Fibroblast of skin of right biceps (primary cell): ENCODE results near the gene RMI2.

Experiments used
- DNase-seq: peaks from one replicate; pipeline ENCODE4 v3.0.0-alpha.2; 2013

RMI2 gene

GRCh38 chr16:11310634-11310977, 34.7 kb upstream of the RMI2 start:
- no peak for DNase-seq

GRCh38 chr16:11310997-11311561, 34.2 kb upstream of the RMI2 start:
- no peak for DNase-seq

DNA sequence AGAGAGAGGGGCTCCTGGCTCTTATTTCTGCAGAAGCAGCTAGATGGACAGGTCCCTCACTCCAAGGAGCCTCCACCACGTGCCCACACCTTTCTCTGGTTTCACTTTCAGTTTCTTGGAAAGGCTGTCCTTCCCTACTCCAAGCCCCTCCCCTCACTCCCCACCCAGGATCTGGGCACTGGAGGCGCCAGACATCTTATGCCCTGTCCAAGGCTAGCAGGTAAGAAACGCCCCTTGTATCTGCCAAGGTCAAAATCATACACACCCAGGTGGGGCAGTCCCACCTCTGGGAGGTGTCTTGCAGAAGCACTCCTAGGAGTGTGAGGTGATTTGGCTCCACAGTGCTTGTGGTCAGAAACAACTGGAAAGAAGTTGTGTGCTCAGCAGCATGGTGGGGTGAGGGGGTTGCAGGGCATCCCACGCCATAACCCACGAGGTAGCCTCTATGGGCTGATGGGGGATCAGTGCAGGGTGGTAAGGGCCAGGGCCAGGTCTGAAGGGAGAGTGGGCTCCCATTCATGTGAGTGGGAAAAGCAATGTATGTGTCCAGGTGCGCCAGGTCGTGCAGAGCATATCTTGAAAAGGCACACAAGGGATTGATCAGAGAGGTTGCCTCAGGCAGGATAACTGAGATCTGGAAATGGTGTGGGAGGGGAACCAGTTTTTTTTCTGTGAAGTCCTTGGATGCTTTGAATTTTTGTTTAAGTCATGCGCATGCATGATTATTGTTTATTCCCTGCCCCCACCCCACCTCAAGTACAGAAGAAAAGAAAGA, 32.4 kb upstream of the RMI2 start:
- peak; percentile 77 for DNase-seq

GRCh38 chr16:11313493-11314308, 31.6 kb upstream of the RMI2 start:
- no peak for DNase-seq

DNA sequence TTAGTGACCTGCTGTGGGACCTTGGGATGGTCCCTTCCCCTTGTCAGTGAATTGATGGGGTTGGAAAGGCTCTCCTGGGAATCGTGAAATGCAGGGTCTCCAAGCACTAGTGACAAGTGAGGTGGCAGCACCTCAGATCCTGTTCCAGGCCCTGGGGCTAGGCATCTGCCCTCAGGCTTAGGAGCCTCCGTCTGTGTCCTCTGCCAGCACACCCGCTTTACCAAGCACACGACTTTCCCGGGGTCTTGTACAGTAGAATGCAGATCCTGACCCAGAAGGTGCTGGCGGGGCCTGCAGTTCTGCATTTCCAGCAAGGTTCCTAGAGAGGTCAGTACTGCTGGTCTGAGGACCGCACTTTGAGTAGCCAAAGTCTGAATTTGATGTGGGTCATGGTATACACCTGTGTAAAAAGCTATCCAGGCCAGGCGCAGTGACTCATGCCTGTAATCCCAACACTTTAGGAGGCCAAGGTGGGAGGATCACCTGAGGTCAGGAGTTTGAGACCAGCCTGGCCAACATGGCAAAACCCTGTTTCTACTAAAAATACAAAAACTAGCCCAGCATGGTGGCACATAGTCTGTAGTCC, 30.9 kb upstream of the RMI2 start:
- no peak for DNase-seq

DNA sequence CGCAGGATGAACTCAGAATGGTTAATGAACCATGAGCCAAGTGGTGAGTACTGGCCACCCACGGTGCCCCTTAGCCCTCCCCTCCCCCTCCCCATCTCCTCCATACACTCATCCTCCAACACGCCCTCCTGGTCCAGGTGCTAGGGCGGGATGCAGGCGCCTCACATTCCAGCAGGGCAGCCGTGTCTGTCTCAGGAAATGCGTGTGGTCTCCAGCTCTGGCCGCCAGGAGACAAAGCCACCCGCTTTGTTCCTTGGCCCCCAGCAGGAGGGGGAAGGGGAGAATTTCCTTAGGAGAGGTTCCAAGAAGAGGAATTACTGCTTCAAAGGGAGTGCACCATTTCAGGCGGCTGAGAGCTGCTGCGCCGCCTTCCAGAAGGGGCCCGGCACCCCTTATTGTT, 29.7 kb upstream of the RMI2 start:
- DNase-seq: peak; percentile 91

DNA sequence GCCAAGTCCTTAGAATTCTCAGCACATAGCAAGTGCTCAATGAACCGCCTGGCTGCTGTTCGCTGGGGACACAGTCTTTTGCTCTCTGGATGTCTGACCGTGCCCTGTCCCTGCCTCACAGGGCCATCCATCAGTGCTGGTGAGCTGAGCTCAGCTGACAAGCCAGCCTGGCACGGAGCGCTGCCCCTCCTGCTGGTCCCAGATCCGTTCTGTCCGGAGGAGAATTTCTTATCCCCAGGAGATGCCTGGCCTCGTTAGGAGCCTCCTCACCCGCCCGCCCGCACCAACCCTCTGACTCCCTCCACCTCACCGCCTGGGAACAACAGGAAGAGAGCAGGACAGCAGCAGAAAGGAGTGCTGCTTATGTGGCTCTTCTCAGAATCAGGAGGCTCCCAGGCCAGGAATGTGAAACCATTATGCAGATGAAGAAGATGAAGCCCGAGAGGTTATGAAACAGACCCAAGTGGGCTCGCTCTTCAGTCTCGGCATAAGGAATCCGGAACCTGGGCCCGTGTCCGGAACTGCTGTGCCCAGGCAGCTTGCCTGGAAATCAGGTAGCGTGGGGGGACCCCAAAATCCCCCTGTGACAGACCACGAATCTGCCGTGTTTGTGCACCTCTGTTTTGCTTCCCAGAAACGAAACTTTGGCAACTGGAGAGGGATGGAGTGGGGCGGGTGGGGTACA, 28.8 kb upstream of the RMI2 start:
- DNase-seq: peak; percentile 43

GRCh38 chr16:11318817-11319216, 26.4 kb upstream of the RMI2 start:
- DNase-seq: no peak

DNA sequence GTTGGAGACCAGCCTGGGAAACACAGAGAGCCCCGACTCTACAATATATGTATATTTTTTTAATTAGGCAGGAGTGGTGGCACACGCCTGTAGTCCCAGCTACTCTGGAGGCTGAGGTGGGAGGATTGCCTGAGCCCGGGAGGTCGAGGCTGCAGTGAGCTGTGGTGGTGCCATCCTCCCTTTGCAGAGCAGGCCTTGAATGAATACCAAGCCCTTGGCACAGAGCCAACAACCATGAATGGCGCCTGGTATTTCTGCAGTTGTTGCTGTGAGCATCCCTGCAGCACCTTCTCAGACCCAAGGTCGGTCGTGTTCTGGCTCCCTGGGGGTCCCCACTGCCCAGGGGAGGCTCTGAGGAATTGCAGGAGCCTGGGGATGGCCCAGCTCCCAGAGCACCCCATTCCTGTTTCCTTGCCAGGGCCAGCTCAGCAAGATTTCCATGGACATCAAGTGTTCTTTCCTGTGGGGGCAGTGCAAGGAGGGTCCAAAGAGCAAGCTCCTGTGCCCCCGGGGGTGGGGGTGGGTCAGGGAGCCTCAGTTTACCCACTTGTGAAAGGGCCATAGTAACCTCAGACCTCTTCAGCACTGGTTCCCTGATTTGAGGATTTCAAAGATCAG, 25.6 kb upstream of the RMI2 start:
- peak; percentile 36 for DNase-seq

- no peak for DNase-seq
These were observed 25.1 kb upstream of the RMI2 start for GRCh38 chr16:11320170-11320569.

DNA sequence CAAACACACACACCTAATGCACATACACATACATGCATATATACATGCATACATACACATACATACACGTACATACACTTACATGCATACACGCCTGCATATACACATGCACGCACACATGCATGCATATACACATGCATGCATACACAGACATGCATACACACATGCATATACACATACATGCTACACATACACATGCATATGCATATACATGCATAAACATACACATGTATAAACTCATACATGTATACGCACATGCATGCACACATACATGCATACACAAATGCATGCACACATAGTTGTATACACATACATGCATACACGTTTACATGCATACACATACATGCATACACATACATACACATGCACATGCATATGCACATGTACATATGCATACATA, 23.6 kb upstream of the RMI2 start:
- no peak for DNase-seq

DNA sequence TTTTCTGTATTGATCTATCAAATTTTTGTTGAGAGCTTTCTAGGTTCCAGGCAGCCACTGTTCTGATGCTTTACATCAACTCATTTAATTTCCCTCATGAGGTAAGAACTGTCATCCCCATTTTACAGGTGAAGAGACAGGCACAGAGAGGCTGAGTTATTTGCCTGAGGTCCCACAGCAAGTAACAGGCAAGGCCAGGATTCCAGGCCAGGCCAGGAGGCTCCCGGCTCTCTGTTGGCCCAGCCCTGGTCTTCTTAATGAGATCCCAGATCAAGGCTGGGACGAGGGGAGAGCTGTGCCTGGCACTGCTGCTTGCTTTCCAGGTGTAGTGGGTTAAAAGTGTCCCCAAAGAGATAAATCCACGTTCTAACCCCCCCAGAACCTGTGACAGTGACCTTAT, 22.4 kb upstream of the RMI2 start:
- no peak for DNase-seq

- no peak for DNase-seq
These were observed 21.5 kb upstream of the RMI2 start for GRCh38 chr16:11323551-11324336.

GRCh38 chr16:11325404-11326083, 19.7 kb upstream of the RMI2 start:
- no peak for DNase-seq

DNA sequence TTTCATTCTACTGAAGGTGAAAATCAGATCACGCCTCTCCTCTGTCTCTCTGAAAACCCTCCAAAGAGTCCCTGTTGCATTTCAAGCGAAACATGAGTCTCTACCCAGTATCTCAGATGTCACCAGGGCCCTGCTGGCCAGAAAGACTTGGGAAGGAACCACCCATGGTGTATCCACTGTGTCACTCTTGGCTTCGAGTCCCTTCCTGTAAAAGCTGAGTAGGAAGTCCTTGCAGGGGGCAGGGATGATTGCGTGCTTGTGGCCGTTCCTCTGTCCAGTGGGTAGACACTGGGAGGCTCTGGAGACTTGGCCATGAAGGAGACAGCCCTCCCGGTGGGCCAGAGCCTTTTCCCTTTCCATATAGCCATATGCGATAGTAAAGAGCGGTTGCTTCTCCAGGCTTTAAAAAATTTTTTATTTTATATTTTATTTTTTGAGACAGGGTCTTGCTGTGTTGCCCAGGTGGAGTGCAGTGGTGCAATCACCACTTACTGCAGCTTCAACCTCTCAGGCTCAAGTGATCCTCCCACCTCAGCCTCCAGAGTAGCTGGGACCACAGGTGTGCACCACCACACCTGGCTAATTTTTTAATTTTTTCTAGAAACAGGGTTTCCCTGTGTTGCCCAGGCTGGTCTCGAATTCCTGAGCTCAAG, 19.0 kb upstream of the RMI2 start:
- DNase-seq: no peak

- DNase-seq: no peak
These were observed 18.5 kb upstream of the RMI2 start for GRCh38 chr16:11326737-11327276.

DNA sequence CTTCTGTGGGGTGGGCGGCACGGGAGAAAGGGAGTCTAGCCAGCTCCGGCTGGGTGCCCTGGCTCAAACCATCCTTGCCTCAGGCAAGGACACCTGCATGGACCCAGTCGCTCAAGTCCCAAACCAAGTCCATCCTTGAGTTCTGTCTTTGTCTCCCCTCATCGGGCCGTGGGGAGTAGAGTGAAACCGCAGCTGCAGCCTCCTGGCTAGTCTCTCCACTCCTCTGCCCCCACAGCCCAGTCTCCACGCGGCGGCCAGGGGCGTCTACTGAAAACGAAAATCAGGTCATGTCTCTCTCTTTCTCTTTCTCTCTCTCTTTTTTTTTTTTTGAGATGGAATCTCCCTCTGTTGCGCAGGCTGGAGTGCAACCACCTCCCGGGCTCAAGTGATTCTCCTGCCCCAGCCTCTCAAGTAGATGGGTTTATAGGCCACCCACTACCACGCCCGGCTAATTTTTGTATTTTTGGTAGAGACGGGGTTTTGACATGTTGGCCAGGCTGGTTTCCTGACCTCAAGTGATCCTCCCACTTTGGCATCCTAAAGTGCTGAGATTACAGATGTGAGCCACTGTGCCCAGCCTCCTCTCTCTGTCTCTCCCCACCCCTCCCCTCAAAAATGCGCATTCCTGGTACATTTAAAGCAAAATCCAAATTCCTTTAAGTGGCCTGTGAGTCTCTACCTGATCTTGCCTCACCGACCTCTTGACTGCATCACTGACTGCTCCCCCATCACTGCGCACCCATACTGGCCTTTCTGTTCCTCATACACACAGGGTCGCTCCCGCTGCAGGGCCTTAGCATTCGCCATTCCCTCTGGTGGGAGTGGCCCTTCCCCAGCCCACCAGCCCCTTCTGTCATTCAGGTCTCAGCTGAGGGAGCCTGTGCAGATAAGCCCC, 17.7 kb upstream of the RMI2 start:
- no peak for DNase-seq

- peak; percentile 94 for DNase-seq
These were observed 16.8 kb upstream of the RMI2 start for GRCh38 chr16:11328172-11329070.
